Nephron progenitor cell (in vitro differentiated cells): ENCODE results near the gene FGD3.

Experiments used
- DNase-seq: peaks from one replicate; pipeline ENCODE4 v3.0.0; 2021
- H3K27ac Mint-ChIP-seq: 2 replicates; pipeline ENCODE4 v1.8.0; 2021; ENCODE audit warnings: mild to moderate bottlenecking, moderate library complexity, mixed read lengths
- H3K27me3 Mint-ChIP-seq: 2 replicates; pipeline ENCODE4 v1.8.0; 2021; ENCODE audit warnings: mild to moderate bottlenecking, low read depth, mixed read lengths; ENCODE audit not compliant: poor library complexity
- H3K36me3 Mint-ChIP-seq: 2 replicates; pipeline ENCODE4 v1.8.0; 2021; ENCODE audit warnings: low read depth, mixed read lengths
- H3K4me1 Mint-ChIP-seq: 2 replicates; pipeline ENCODE4 v1.8.0; 2021; ENCODE audit warnings: mixed read lengths
- H3K4me3 Mint-ChIP-seq: 2 replicates; pipeline ENCODE4 v1.8.0; 2021; ENCODE audit warnings: mild to moderate bottlenecking, moderate library complexity, mixed read lengths
- H3K9me3 Mint-ChIP-seq: 2 replicates; pipeline ENCODE4 v1.8.0; 2021; ENCODE audit warnings: mild to moderate bottlenecking, moderate library complexity, mixed read lengths
- CTCF ChIP-seq: fragments of 200-600 bp; sonication (generic); IDR thresholded peaks from 2 replicates; pipeline ENCODE4 v1.5.0; 2021; ENCODE audit warnings: antibody characterized with exemption

Gene FGD3

DNA sequence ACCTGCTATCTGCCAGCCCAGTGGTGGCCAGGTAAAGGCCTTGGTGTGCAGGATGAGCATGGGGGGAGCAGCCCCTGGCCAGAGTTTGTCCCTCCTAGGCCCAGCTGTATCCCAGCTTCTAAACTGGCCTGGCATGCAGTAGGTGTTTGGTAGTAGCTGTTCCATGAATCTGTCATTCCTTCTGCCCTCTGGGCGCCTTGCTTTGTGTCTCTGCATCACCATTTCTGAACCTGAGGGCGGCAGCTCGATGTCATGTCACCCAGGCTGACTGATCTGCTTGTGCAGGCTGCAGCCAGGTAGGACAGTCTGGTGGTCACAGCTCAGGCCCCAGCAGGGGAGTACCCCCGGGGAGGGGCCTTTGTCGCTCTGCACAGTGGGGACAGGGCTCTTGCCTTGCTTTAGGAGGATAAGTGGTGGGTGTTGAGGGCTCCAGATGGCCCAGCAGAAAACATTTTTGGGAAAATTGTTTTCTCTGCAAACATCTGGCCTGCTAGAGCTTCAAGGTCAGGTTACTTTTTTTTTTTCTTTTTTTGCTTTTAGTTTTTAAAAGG lies 106.5 kb downstream of the FGD3 start:
- Mint-ChIP-seq H3K9me3 (no peaks in the 10 kb centered on the region), H3K36me3 (no peaks in the 10 kb centered on the region), H3K4me3 (no peak overlapping the region), H3K27ac (no peak overlapping the region), H3K27me3 (peaks cover 7% of the 10 kb centered on the region), H3K4me1 (peaks cover 43% of the 10 kb centered on the region)
- TF ChIP-seq CTCF, result no peak
- DNase-seq, result no peak

DNA sequence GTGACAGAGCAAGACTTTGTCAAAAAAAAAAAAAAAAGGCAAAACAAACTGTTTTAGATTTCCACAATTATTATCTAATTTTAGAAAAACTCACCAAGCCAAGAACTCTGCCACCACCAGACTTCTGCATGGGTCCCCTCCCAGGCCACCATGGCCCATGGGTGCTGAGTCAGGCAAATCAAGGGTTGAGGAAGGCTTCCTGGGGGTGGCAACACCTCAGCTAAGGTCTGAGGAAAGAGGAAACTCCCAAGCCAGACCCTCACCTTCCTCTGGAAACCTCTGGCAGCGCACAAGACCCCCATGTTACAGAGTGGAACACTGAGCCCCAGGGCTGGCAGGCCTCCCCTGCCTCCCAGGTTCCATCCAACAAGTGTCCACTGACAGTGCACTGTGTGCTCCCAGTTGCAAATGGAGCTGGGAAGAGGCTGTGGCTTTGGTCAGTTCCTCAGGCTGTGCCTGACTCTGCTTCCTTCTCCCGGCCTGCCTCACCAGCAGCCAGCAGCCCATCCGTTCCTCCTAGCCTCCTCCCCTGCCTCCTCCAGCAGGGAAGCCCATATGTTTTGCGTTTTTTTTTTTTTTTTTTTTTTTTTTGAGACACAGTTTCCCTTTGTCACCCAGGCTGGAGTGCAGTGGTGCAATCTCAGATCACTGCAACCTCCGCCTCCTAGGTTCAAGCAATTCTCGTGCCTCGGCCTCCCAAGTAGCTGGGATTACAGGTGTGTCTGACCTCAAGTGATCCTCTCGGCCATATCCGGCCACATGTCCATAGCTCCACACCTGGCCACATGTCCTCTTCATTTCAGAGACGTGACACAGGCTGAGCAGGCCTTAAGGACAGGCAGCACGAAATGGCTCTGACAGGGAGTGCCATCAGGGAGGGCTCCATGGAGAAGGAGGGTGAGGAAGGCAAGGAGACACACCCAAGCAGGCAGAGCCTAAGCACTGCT lies 107.7 kb downstream of the FGD3 start:
- no peak overlapping the region for H3K4me3 Mint-ChIP-seq
- no peak for TF ChIP-seq CTCF

DNA sequence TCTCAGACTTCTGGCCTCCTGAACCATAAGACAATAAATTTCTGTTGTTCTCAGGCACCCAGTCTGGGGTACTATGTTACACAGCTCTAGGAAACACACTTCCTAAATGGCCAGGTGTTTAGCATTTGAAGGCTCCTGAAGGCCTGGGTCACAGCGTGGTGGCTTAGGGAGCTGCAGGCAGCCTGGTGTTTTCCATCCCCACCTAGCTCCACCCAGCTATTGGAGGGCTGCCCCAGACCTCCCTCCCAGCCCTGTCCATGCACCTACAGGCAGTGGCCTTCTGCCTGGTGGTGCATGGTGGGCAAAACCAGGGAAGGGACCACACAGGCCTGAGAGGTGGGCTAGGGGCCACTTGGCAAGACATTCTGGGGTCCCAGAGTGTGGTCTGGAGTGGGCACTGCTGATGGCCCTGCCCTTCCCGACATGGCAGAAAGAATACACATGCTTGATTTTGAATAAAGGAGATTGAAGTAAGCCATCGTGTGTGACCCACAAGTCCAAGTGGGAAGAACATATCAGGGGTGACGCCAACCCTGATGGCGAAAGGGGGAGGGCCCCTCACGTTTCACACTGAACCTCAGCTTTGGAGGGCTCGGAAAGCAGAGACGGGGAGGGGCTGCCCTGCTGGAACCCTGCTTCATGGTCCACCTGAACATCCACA lies 109.8 kb downstream of the FGD3 start:
- H3K9me3 Mint-ChIP-seq, result no peaks in the 10 kb centered on the region
- H3K27me3 Mint-ChIP-seq, result peaks cover 13% of the 10 kb centered on the region
- peaks cover 50% of the 10 kb centered on the region for H3K4me1 Mint-ChIP-seq
- no peak for DNase-seq
- no peaks in the 10 kb centered on the region for H3K36me3 Mint-ChIP-seq
- no peak overlapping the region for H3K27ac Mint-ChIP-seq
- no peak overlapping the region for H3K4me3 Mint-ChIP-seq
- TF ChIP-seq CTCF, result no peak

More for the DNA sequence above, 107.7 kb downstream of the FGD3 start:
- DNase-seq, result no peak
- Mint-ChIP-seq H3K4me1 (peaks cover 36% of the 10 kb centered on the region), H3K27me3 (peaks cover 10% of the 10 kb centered on the region), H3K36me3 (no peaks in the 10 kb centered on the region), H3K9me3 (no peaks in the 10 kb centered on the region), H3K27ac (peak overlapping the region; percentile 39)

- H3K4me1 Mint-ChIP-seq, result peaks cover 55% of the 10 kb centered on the region
- H3K9me3 Mint-ChIP-seq, result no peaks in the 10 kb centered on the region
- no peak overlapping the region for H3K27ac Mint-ChIP-seq
- H3K27me3 Mint-ChIP-seq, result peaks cover 17% of the 10 kb centered on the region
- no peak for DNase-seq
- H3K36me3 Mint-ChIP-seq, result no peaks in the 10 kb centered on the region
- no peak overlapping the region for H3K4me3 Mint-ChIP-seq
- TF ChIP-seq CTCF, result no peak
Measured at GRCh38 chr9:93057703-93058354, 110.5 kb downstream of the FGD3 start.

DNA sequence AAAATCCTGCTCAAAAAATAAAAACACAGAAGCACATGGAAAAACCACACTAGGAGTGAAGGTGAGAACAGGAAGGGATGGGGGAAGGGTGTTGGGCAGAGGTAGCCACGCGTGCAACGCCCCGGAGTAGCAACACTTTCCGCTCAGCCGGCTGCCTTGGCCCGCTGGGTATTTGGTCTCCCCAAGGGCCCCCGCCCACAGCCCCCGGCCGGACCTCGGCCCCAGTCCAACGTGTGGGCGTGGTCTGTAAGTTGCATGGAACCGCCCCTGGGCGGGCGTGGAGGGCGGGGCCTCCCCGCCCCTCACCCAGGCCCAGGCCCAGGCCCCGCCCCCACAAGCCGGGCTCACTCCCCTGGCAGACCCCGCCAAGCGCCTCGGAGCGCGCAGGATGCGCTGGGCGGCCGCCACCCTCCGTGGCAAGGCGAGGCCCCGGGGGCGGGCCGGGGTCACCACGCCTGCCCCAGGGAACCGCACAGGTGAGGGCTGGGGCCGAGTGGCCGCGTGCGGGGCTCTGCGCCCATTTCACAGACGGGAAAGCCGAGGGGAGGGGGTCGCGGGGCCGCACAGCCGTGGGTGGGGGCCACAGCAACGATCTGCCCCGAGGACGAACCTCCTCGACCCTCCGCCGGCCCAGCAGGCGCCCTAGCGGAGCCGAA lies 111.2 kb downstream of the FGD3 start, which contains the start of gene SUSD3:
Gene SUSD3 (plus strand): TSS at position 347 of the 656 bp plus-strand sequence. CDS start 42 bp downstream, at position 389.
- peaks cover 18% of the 10 kb centered on the region for H3K27me3 Mint-ChIP-seq
- H3K27ac Mint-ChIP-seq, result no peak within 1 kb of the TSS
- TF ChIP-seq CTCF, result no peak
- H3K4me1 Mint-ChIP-seq, result peaks cover 48% of the 10 kb centered on the region
- H3K36me3 Mint-ChIP-seq, result no peaks in the 10 kb centered on the region
- peak; percentile 86 for DNase-seq
- peak within 1 kb of the TSS; percentile 58 for H3K4me3 Mint-ChIP-seq
- H3K9me3 Mint-ChIP-seq, result no peaks in the 10 kb centered on the region
